Hypothalamus (tissue), 51 donors: ENCODE measurements around the gene LAMB3.

ENCODE experiments used
- DNase-seq, 51 donors: peaks; one replicate each; lab custom pipeline; 2025; lab: John Stamatoyannopoulos, UW

Gene LAMB3

GRCh38 chr1:209635850-209636249 is 16.4 kb downstream of the LAMB3 start:
- no peak for DNase-seq

GRCh38 chr1:209634005-209634737 is 18.1 kb downstream of the LAMB3 start:
- DNase-seq, result no peak

DNA sequence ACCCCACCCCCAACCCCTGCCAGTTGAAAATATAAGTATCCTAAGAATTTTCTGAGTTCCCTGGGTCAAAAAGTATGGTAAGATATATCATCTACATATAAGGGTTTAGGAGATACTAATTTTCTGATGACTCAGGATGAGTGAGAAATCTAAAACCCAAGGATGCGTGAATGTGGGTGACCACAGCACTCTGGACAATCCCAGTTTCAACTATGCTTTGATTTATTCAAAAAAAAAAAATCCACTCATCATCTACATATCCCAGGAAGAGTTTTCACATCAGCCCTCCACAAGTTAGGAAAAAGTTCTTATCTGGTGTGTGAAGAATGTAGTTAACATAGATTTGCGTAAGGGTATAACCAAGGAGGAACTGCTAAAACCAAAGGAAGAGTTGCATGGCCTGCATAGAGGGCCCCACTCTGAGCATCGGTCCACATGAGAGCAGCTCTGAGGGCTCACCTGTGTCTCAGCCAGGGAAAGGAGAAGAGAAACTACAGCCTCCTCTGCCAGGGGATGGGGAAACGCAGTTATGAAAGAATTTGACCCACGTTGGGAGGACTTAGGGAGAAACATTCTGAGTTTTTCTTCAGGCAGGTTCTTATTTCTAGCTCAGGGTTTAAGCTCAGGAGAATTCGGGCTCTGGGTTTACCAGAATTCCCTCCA is 18.8 kb downstream of the LAMB3 start:
- DNase-seq, result no peak

DNA sequence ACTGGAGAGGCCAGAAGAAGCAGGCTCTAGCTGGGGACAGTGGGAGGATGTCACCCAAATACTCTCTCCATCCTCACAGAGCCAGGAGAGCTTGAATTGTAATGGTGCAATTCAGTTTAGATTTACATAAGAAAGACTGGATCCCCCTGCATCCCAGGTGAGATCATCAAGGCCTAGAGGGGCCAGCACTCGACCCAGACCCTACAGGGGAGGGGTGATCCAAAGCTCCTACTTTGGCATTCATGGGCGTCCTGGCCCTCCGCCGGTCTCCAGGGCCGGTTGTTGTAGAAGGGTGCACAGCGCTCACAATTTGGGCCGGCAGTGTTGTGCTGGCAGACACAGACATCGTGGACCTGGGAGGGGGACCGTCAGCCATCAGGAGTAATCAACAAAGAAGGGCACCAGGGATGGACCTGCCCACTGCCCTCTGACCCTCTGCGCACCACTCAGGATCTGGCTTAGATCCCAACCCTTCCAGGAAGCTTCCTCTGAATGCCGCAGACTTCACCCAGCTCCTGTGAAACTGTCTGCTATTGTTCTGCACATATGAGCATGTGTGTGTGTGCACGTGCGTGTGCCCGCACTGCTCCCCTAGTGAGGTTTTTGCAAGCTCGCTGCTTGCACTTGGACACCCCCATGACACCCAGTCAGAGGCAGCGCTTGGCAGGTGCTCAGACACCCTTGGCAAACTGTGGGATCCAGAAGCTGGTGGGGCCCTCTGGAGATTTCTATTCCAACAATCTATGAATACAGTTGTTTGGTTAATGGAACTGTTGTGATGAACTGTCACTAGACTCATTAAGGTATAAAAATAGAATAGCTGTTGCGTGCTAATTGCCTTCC is 21.6 kb downstream of the LAMB3 start:
- peak in 5 of 51 donors; percentile 27 to 77 (median 45) for DNase-seq

GRCh38 chr1:209629621-209630382 is 22.4 kb downstream of the LAMB3 start:
- DNase-seq, result peak in 19 of 51 donors; percentile 9 to 77 (median 34)

GRCh38 chr1:209628618-209629299 is 23.5 kb downstream of the LAMB3 start:
- no peak for DNase-seq

GRCh38 chr1:209627732-209628196 is 24.5 kb downstream of the LAMB3 start:
- peak in 49 of 51 donors; percentile 17 to 88 (median 63) for DNase-seq

GRCh38 chr1:209627027-209627731 is 25.0 kb downstream of the LAMB3 start:
- DNase-seq, result peak in 1 of 51 donors; percentile 32

DNA sequence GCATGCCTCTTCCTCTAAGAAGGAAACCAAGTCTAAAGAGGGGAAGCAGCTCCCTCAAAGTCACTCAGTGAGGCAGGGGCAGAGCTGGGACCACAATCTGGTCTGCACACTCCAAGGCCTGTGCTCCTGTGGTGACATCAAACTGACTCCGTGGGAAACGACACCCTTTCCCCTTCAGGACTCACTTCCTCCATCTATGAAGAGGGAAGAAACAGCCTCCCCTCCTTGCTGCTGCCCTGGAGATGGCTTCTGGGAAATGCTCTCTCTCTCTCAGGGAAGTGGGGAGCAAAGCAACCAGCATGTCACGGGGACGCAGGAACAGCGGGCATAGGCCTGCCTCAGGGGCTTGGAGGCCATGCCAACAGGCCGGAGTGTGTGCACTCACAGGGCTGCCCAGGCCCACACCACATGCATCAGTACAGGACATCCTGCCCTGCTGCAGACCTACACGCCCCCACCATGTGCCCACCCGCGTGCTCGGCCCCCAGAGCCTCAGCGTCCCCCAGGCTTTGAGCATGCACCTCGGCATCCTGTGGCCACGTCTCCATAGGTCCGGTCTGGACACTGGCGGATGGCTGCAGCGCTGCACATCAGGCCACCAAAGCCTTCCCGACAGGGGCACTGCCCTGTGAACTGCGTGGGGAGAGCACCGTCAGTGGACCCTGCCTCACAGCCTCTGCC is 25.7 kb downstream of the LAMB3 start:
- no peak for DNase-seq

GRCh38 chr1:209625791-209626285 is 26.4 kb downstream of the LAMB3 start:
- DNase-seq, result peak in 1 of 51 donors; percentile 13

DNA sequence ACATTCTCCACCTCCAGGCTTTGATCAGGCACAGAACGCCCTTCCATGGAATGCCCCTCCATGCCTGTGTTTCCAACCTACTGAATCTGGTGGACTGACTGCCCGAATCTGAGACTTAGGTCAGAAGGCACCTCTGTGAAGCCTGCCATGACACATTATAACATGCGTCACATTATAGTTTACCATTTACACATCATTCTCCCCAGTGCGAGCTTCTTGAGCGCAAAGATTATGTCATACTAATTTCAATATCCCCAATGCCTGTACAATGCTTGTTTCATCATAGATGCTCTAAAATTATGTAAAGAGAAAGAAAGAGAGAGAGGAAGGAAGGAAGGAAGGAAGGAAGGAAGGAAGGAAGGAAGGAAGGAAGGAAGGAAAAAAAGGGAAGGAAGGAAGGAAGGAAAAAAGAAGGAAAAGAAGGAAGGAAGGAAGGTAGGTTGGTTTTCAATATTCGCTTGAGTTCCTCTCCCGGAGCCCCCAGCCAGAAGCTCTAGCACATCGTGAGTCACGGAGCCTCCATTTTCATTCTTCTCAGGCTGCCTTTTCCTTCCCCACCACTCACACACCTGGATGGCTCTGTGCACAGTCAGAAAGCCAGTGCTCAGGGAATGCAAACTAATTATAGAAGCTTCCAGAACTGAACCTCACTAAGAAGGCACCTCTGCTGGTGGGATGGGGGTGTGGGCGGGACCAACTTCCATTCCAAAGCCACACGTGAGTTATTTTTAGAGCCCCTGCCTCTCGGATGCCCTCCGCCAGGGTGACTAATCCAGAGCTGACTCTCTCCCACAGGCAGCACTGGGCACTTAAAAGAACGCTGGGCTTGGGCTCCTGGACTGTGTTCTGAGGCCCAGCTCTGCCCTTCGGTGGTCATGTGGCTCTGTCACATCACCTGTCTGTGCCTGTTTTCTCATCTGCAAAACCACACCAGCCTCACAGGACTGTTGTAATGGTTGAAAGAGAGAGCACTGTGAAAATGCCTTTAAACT is 27.4 kb downstream of the LAMB3 start:
- DNase-seq, result peak in 2 of 51 donors; percentile 7 to 21

DNA sequence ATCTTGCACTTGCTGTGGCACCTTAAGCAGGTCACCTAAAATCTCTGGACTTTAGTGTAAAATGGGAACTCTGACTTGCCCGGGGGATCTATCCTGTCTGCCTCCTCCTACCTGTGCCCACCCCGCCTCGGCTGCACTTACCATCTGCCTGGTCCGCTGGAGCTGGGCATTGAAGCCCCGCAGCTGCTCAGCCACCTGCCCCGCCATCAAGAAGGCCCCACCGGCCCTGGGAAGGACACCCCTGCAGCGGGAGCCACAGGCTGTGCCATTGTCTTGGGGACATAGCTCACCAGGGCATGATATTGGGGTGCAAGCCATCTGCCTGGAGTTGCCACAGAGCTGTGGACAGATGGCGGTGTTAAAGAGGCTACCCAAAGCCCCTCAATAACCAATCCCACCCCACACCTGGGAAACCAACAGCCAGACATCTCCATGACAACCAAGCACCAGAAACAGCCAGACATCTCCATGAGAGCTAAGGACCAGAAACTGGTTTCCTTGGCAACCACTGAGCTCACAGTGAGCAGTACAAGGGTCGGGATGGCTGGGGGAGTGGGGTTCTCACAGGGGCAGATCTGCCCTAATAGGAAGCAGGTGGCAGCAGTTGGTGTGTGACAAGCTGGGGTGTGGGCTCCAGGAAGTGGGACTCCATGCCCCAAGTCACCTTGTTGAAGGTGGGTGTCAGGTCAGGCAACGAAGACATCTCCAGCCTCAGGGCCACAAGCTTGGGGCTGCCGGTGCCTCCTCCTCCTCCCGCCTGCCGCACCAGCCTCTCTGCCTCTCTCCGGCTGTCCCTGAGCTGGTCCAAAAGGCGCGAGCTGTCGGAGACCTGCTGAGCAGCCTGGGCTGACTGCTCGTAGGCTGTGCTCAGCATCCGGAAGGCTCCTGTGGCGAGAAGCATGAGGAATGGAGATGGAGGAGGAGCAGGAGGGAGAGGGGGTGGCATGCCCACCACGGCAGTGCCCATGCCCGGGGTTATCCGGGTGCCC is 29.1 kb downstream of the LAMB3 start:
- peak in 5 of 51 donors; percentile 16 to 34 (median 26) for DNase-seq

- no peak for DNase-seq
These were observed 30.2 kb downstream of the LAMB3 start for GRCh38 chr1:209621741-209622655.

DNA sequence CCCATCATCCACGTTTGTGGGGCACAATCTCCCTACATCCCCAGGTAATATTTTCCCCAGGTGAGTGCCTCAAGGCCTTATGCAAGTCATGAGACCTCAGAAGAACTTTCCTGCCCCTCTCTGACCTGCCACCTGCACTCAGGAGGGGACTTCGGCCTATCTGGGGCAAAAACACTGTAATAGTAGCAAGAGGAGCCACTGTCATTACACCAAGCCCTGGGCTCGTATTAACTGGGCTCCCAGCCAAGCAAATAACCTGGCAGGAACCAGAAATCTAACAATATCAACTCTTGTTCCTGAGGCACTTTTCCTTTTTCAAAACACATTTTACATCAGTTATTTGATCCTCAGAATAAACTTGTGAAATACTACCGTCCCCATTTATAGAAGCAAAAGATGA is 30.9 kb downstream of the LAMB3 start:
- DNase-seq, result no peak

GRCh38 chr1:209620487-209620884 is 31.7 kb downstream of the LAMB3 start:
- DNase-seq, result no peak
